ENCODE measurements around the gene MND1. TPM values are rescaled to one million over a fixed set of nuclear protein-coding genes. Genes with fewer than 3 reads are reported as not detected.

MND1 gene
- total RNA-seq, 1 donor: 0.54 TPM

GRCh38 chr4:153345012-153345981, 809 bp downstream of the MND1 start:
- peak; percentile 16 to 53 (median 33) for DNase-seq (ENCODE audit: low read depth in 2 of 3, low spot score in 2 of 3)

DNA sequence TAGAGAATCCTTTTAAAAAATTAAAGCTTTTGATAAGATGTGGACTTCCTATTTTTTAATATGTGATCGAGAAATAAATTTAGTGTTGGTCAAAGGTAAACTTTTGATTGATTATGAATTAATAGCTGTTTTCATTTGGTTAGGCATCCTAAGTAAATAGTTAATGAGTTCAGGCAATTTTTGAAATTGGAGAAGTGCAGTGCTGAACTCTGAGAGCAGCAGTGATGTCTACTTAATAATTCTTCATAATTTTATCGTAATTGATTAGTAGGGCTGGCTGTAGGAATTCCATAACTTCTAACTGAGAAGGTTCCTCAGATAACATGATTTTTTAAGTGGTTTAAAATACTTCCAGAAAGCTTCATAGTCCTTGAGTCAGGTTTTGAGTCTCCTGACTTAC, 1.5 kb downstream of the MND1 start:
- DNase-seq (ENCODE audit: low read depth in 2 of 3, low spot score in 2 of 3): no peak

DNA sequence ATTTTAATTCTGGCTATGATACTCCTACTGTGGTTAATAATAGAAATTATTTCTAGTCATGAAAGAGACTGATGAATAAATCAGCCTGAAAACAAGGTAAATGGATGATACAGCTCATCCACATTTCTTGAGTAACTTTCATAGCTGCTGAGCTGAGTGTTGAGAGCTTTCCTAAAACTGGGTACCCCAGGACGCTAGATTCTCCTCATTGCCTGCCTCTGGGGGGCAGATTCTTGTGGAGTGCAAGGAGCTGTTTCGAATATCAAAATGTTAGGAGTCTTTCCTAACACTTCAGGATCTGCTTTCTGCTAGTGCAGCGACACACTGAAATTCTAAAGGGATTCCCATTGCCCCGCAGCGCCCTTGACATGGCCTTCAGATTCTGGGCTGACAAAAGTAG, 2.1 kb downstream of the MND1 start:
- DNase-seq (ENCODE audit: low read depth in 2 of 3, low spot score in 2 of 3): peak in 1 of 3 donors; percentile 17

- no peak for DNase-seq (ENCODE audit: low read depth in 2 of 3, low spot score in 2 of 3)
Measured at GRCh38 chr4:153347117-153347516, 2.6 kb downstream of the MND1 start.

GRCh38 chr4:153348006-153348405, 3.5 kb downstream of the MND1 start:
- DNase-seq (ENCODE audit: low read depth in 2 of 3, low spot score in 2 of 3): peak in 1 of 3 donors; percentile 11

DNA sequence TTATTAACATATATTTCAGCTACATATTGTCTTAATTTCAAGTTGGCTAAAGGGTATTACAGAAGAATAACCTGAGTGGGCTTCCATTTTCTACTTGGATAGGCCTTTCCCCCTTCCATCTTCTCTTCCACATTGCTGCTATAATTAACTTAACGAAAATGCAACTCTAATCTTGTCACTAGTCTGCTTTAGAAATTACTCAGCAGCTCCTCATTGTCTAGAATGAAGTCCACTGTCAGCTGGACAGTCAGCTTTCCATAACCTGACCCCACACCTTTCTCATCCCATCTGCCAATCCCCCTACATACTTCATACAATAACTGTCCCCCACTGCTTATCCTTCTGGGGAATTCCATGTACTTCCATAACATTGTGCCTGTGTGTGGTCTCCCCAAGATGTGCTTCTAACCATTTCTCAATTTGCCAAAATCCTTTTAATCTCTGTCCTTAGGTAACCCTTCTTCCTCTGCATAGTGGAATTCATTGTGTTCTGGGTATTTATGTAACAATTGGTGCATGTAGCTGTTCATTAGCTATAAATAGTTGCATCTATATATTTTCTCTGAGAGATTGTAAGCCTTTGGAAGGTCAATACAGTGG, 4.8 kb downstream of the MND1 start:
- DNase-seq (ENCODE audit: low read depth in 2 of 3, low spot score in 2 of 3): no peak

- DNase-seq (ENCODE audit: low read depth in 2 of 3, low spot score in 2 of 3): no peak
Measured at GRCh38 chr4:153362184-153362583, 17.7 kb downstream of the MND1 start.

GRCh38 chr4:153364061-153364460, 19.6 kb downstream of the MND1 start:
- no peak for DNase-seq (ENCODE audit: low read depth in 2 of 3, low spot score in 2 of 3)

DNA sequence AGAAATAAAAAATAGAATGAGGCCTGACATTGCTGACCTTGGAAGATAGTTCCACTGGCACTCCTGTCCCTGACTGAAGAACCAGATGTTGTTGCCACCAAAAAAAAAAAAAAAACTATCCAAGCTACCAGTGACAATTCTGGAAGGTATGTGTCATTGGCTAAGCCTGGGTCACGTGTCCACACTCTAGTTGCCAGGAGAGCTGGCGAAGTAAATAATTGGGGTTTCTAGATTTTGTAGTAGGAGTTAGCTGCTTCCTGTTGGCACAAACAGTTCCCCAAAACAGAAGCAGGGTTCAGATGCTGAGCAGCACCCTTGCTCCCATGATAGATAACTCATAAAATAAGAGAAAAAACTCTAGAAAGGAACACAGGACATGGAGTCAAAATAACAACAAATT, 20.5 kb downstream of the MND1 start:
- peak in 2 of 3 donors; percentile 40 to 81 for DNase-seq (ENCODE audit: low read depth in 2 of 3, low spot score in 2 of 3)

- DNase-seq (ENCODE audit: low read depth in 2 of 3, low spot score in 2 of 3): no peak
Measured at GRCh38 chr4:153366486-153366885, 22.0 kb downstream of the MND1 start.

DNA sequence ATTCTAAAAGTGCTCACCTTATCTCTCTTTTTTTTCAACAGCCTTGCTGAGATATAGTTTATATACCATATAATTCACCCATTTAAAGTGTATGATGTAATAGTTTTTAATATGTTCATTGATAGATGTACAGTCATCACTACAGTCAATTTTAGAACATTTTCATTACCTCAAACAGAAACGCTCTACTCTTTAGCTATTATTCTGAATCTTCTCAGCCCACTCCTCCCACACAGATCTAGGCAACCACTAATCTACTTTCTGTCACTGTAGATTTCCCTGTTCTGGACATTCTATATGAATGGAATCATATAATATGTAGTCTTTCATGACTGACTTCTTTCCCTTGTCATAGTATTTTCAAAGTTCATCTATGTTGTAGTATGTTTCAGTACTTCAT, 22.6 kb downstream of the MND1 start:
- DNase-seq (ENCODE audit: low read depth in 2 of 3, low spot score in 2 of 3): no peak

GRCh38 chr4:153369021-153369420, 24.5 kb downstream of the MND1 start:
- DNase-seq (ENCODE audit: low read depth in 2 of 3, low spot score in 2 of 3): no peak

DNA sequence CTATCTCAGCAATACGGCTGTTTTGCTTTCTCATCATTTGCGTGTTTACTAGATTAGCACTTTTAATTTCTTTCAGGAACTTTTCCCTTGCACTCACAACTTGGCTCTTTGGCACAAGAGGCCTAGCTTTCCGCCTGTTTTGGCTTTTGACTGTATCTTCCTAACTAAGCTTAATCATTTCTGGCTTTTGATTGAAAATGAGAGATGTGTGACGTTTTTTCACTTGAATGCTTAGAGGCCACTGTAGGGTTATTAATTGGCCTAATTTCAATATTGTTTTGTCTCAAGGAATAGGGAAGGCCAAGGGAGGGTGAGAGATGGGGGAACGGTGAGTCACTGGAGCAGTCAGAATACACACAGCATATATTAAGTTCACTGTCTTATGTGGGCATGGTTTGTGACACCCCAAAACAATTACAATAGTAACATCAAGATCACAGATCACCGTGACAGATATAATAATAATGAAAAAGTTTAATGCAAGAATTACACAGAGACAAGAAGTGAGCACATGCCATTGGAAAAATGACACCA, 27.3 kb downstream of the MND1 start:
- no peak for DNase-seq (ENCODE audit: low read depth in 2 of 3, low spot score in 2 of 3)

GRCh38 chr4:153372967-153373562, 28.6 kb downstream of the MND1 start:
- no peak for DNase-seq (ENCODE audit: low read depth in 2 of 3, low spot score in 2 of 3)

GRCh38 chr4:153374442-153374841, 30.0 kb downstream of the MND1 start:
- no peak for DNase-seq (ENCODE audit: low read depth in 2 of 3, low spot score in 2 of 3)

GRCh38 chr4:153375303-153375702, 30.8 kb downstream of the MND1 start:
- DNase-seq (ENCODE audit: low read depth in 2 of 3, low spot score in 2 of 3): no peak

DNA sequence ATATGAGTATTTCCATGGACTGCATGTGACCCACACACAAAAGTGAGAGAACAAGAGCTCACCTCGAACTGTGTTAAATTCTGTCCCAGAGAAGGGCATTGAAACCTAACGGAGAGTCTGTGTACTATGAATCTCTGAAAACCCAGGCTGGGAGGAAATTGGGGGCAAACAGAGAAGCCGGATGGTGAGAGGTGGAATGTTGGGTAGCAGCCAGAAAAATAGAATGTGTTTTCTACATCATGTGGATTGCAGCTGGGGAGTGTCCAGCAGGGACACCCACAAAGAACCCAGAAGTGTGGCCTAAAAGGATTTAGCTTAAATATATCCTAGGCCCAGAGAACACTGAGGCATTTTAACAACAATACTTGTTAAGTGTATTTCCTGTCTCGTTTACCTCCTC, 38.6 kb downstream of the MND1 start:
- DNase-seq (ENCODE audit: low read depth in 2 of 3, low spot score in 2 of 3): no peak

DNA sequence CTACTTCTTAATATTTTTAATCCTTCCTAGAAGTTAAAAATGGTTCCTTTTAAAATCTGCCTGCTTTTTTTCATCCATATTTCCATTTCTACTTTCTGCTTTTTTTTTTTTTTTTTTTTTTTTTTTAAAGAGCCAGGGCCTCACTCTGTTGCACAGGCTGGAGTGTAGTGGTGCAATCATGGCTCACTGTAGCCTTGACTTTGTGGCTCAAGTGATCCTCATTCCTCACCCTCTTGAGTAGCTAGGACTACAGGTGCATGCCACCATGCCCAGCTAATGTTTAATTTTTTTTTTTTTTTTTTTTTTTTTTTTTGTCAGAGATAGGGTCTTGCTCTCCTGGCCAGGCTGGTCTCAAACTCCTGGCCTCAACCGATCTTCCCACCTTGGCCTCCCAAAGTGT, 39.7 kb downstream of the MND1 start:
- DNase-seq (ENCODE audit: low read depth in 2 of 3, low spot score in 2 of 3): no peak

GRCh38 chr4:153385784-153386183, 41.3 kb downstream of the MND1 start:
- no peak for DNase-seq (ENCODE audit: low read depth in 2 of 3, low spot score in 2 of 3)

GRCh38 chr4:153387981-153388380, 43.5 kb downstream of the MND1 start:
- no peak for DNase-seq (ENCODE audit: low read depth in 2 of 3, low spot score in 2 of 3)

DNA sequence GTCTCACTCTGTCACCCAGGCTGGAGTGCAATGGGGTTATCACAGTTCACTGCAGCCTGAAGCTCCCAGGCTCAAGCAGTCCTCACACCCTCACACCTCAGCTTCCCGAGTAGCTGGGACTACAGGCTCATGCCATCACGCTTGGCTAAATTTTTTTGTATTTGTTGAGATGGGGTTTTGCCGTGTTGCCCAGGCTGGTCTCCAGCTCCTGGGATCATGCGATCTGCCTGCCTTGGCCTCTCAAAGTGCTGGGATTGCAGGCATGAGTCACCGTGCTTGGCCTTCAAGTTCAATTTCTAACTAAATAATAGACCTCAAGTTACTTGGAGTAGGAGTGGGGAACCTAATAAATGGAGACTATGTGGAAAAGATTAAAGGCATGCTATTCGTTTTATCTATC, 48.9 kb downstream of the MND1 start:
- no peak for DNase-seq (ENCODE audit: low read depth in 2 of 3, low spot score in 2 of 3)
